Activated CD4-positive, CD25-positive, alpha-beta regulatory T cell treated with anti-CD3 and anti-CD28 coated beads, Interleukin-2, amount 50 U/mL, for 24 hours (primary cell): ENCODE measurements around the gene NFIB.

Experiments used
- ATAC-seq, 2 donors: fragments of 150-1000 bp; cut with Tn5 transposase; one replicate each; pipeline ENCODE4 v1.10.0; 2021; ENCODE audit warnings: mild to moderate bottlenecking in 1 of 2, moderate library complexity in 1 of 2

The NFIB gene

GRCh38 chr9:14180093-14180959 is 133.6 kb downstream of the NFIB start:
- ATAC-seq = no peak

DNA sequence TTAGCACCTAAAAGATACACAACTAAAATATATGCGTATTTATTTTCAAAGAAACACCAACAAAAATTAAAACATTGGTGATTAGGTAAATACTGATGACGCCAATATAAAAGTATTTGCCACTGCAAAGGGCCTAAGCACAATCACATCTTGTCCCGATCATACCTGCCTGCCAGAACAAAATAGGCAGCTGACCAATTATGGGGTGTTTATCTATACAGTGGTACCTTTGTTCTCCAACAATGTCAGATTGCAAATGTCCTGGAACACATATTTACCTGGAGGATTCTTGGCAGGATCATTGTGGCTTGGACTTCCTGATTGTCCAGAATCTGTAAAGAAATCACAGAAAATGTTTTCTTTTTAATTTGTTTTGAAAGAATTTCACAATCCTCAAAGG is 134.5 kb downstream of the NFIB start:
- no peak for ATAC-seq

- ATAC-seq = no peak
Measured at GRCh38 chr9:14175778-14176177, 138.2 kb downstream of the NFIB start.

- ATAC-seq = no peak
Measured at GRCh38 chr9:14173713-14174112, 140.2 kb downstream of the NFIB start.

- peak in 1 of 2 donors; percentile 30 for ATAC-seq
Measured at GRCh38 chr9:14170973-14171596, 142.9 kb downstream of the NFIB start.

- ATAC-seq = no peak
Measured at GRCh38 chr9:14170392-14170931, 143.5 kb downstream of the NFIB start.

GRCh38 chr9:14168381-14168780 is 145.6 kb downstream of the NFIB start:
- ATAC-seq = no peak

DNA sequence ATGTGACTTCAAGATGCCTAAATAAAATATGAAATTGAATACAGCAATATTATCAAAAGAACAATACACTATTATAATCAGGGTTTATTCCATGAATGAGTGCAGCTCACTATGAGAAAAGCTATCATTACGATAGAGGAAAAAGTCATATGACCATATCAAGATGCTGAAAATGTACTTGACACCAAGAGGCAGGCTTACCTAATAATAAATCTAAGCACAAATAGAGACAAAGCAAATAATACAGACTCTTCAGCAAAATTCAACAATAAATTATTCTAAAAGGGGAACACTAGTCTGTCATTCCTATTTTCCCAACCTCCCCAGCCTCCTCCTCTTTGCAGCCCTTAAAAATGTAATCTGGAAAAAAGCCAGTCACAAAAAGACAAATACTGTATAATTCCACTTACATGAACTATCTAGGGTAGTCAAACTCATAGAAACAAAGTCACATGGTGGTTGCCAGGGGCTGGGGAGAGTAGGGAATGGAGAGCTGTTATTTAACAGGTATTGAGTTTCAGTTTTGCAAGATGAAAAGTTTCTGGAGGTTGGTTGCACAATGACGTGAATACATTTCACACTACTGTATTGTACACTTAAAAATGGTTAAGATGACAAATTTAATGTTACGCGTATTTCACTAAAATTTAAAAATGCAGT is 148.4 kb downstream of the NFIB start:
- no peak for ATAC-seq

GRCh38 chr9:14164908-14165307 is 149.0 kb downstream of the NFIB start:
- no peak for ATAC-seq

GRCh38 chr9:14159440-14160216 is 154.3 kb downstream of the NFIB start:
- no peak for ATAC-seq

GRCh38 chr9:14158916-14159315 is 155.0 kb downstream of the NFIB start:
- ATAC-seq = no peak

DNA sequence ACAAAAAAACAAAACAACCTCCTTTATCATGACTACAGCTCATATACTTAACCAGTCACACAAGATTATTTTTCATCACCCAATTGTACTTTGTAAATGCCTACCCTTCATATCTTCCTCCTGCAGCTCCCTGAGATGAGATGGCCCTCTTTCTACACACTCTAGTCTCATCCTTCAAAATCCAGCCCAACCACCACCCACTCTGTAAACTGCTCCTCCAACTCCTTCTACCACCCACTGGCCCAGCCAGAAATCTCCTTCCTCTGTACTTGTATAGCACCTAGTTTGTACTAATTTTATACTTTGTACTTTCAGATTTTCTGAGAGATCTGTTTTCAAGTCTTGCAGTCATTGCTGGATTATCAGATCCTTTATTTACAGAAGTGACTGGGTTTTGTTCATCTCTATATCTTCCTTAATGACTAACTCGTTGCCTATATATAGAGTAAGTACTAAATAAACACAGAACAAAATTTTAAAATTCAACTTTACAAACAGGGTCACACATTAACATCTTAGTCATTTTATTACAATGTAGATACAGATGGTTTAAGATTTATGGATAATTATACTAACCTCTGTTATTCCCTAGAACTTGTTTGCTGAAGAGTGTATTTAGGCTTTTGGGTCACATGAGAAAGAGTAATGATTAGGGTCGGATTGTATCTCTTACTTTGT is 155.7 kb downstream of the NFIB start:
- ATAC-seq = no peak

DNA sequence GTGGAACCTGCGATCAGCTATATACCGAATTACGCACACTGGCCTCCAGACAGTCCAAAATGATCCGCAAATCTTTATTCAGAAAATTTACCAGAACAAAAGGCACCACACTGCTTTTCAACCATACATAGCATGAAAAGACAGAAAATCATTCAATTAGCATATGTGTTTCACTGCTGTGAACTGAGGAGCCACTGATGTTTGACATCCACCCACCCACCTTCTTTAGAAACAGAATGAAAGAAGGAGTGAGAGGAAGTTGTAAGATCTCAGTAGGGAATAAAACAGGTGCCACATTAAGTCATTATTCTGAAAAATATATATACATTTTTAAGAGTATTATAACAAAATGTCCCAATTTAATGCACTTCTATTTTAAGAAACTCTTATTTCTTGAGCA is 156.8 kb downstream of the NFIB start:
- no peak for ATAC-seq

GRCh38 chr9:14156046-14156445 is 157.9 kb downstream of the NFIB start:
- no peak for ATAC-seq

GRCh38 chr9:14155237-14155636 is 158.7 kb downstream of the NFIB start:
- ATAC-seq = no peak

DNA sequence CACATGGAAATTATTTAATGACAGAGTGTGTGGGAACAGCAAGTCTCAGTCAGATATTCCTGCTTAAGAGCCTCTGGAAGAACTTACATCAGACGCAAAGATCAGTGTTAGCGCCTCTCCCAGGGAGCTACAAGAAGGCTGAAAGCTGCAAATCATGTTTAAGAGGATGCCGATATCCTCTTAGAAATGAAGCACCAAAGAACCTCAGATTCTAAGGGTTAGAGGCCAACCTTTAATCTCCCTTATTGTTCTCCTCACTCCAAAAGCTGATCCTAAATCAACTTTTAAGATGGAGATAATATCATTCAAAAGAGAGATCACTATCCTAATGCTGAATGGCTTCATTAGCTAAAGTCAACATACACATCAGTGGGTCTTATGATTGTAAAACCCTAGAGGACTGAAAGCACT is 160.6 kb downstream of the NFIB start:
- ATAC-seq = no peak

DNA sequence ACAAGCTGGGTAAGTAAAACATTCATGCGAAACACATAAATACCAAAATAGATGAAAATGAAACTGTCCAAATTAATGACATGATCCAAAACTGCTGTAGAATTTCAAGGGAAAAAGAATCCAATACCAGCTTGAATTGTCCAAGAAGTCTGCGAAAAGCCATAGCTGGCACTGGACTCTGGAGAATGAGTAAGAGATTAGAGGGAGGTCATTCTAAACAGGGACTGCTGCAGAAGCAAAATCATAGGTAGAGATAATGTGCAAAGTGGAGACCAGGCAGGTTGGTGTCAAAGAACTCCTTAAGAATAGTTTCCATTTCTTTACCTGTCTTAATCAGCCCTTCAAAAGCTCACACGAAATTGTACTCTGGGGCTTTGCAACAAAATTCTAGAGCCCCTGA is 162.5 kb downstream of the NFIB start:
- ATAC-seq = no peak

GRCh38 chr9:14148501-14149103 is 165.3 kb downstream of the NFIB start:
- no peak for ATAC-seq

DNA sequence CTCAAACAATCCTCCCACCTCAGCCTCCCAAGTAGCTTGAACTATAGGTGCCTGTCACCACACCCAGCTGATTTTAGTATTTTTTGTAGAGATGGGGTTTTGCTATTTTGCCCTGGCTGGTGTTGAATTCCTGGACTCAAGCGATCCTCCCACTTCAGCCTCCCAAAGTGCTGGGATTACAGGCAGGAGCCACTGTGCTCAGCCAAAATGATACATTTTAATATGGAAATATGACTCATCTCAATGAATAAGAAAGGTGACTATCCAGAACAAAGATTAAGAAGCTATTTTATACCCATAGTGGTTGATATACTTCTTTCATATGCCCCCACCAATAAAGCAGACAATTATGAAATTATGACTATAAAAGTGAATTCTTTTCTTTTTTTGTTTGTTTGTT is 166.2 kb downstream of the NFIB start:
- no peak for ATAC-seq

DNA sequence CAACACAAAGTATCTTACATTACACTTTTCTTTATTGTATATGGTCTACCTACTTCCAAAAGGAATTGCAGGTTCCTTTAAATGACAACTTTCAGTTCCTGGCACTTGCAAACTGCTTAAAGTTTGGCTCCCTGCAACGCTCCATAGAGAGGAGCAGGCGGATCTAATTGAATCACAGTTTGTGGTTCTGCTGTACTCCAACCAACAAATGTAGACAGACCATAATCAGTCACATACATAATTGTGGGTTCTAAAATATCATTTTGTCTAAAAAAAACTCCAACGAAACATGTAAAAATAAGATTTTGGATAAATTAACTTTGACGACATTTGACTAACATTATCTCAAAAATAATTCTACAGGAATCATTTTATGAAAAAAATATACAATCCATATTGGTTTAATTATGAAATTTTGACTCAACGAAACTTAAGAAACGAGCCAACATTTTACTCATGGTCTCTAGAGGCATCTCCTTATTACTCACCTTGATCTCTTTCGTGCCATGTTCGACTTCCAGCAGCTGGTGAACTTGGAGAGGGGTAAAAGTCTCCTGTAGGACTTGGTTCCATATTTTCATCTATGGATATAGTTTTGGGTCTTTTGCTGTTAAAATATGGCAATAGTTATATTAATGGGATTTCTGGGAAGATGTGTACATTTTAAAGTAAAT is 167.6 kb downstream of the NFIB start:
- no peak for ATAC-seq

GRCh38 chr9:14144215-14144614 is 169.7 kb downstream of the NFIB start:
- ATAC-seq = no peak
